Smooth muscle cell (in vitro differentiated cells): ENCODE results near the gene DIO2. TPM values are rescaled to one million over a fixed set of nuclear protein-coding genes. Genes with fewer than 3 reads are reported as not detected.

ENCODE experiments used
- DNase-seq: peaks from one replicate; lab custom pipeline; 2025; ENCODE audit not compliant: unreplicated experiment; lab: John Stamatoyannopoulos, UW
- H2AFZ ChIP-seq: fragments of 200-600 bp; sonication (generic); 2 replicates; pipeline ENCODE4 v1.6.0; 2016; ENCODE audit warnings: antibody characterized with exemption, low read depth, mild to moderate bottlenecking
- H3F3A ChIP-seq: fragments of 200-600 bp; sonication (generic); 2 replicates; pipeline ENCODE4 v1.6.0; 2017; ENCODE audit warnings: antibody characterized with exemption, low read depth
- H3K27ac ChIP-seq: fragments of 200-600 bp; sonication (generic); 2 replicates; pipeline ENCODE4 v1.5.1; 2016; ENCODE audit warnings: low read depth, mild to moderate bottlenecking
- H3K27me3 ChIP-seq: fragments of 200-600 bp; sonication (generic); 2 replicates; pipeline ENCODE4 v1.6.1; 2016; ENCODE audit warnings: low read depth, mild to moderate bottlenecking
- H3K36me3 ChIP-seq: fragments of 200-600 bp; sonication (generic); 2 replicates; pipeline ENCODE4 v1.5.1; 2016; ENCODE audit warnings: low read depth
- H3K4me1 ChIP-seq: fragments of 200-600 bp; sonication (generic); 2 replicates; pipeline ENCODE4 v1.5.1; 2016; ENCODE audit warnings: low read depth
- H3K4me2 ChIP-seq: fragments of 200-600 bp; sonication (generic); 2 replicates; pipeline ENCODE4 v1.6.0; 2016; ENCODE audit warnings: mild to moderate bottlenecking
- H3K4me3 ChIP-seq: fragments of 200-600 bp; sonication (generic); 2 replicates; pipeline ENCODE4 v1.5.1; 2016; ENCODE audit warnings: mild to moderate bottlenecking
- H3K79me2 ChIP-seq: fragments of 200-600 bp; sonication (generic); 2 replicates; pipeline ENCODE4 v1.6.0; 2016; ENCODE audit warnings: low read depth, mild to moderate bottlenecking
- H3K9ac ChIP-seq: fragments of 200-600 bp; sonication (generic); 2 replicates; pipeline ENCODE4 v1.6.0; 2016; ENCODE audit warnings: low read depth
- H3K9me3 ChIP-seq: fragments of 200-600 bp; sonication (generic); replicated peaks from 2 replicates; pipeline ENCODE4 v1.5.1; 2016; ENCODE audit warnings: low read depth
- H4K20me1 ChIP-seq: fragments of 200-600 bp; sonication (generic); 2 replicates; pipeline ENCODE4 v1.6.0; 2016; ENCODE audit warnings: low read depth
- CTCF ChIP-seq: fragments of 200-600 bp; sonication (generic); IDR thresholded peaks from 2 replicates; pipeline ENCODE4 v1.5.1; 2017; ENCODE audit warnings: borderline replicate concordance, mild to moderate bottlenecking, antibody characterized with exemption; ENCODE audit not compliant: insufficient read depth, poor library complexity, severe bottlenecking
- WGBS: methylation state at CpG from one replicate; pipeline ENCODE4 v1.1.7; 2016; ENCODE audit warnings: low lambda C conversion rate; 5-methylcytosine and 5-hydroxymethylcytosine counted together
- polyA plus RNA-seq: library from polyadenylated mRNA; unstranded; fragments of >200 nt; fragmentation: Nextera tagmentation; extraction: Ambion mirVana; gene quantifications from 2 replicates; pipeline ENCODE4 v1.2.1, GENCODE V29; 2016
- total RNA-seq: library from RNA; depleted of rRNA; stranded (reverse); fragments of >200 nt; gene quantifications from 2 replicates; pipeline ENCODE4 v1.2.3, GENCODE V29; 2014

The DIO2 gene
- total and polyA plus RNA-seq, 2 experiments from 2014 or later: 0.33 to 3.9 TPM

DNA sequence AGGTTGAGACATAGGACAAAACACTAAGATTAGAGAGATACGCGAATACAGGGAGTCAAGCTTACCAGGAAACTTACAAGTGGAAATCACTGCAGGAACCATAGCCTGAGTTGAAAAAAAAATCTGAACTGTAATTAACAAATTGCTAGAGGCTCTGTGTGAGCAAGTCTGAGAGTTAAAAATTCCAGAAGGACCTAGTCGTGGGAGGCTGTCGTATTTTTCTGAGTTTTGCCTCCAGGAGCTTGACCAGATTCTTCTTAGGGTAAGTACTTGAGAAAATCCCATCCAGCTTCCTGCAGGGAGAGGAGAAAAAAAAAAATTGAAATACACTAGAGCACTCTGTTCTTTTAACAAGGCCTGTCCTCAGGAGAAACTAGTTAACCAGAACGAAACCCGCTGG is 22.7 kb downstream of the DIO2 start:
- H3K4me1 ChIP-seq: no peaks in the 10 kb centered on the region
- no peaks in the 10 kb centered on the region for H3K27me3 ChIP-seq
- H4K20me1 ChIP-seq: no peaks in the 10 kb centered on the region
- no peaks in the 10 kb centered on the region for H3F3A ChIP-seq
- no peak overlapping the region for H3K27ac ChIP-seq
- H3K4me2 ChIP-seq: no peak overlapping the region
- TF ChIP-seq CTCF: no peak
- H3K9ac ChIP-seq: no peak overlapping the region
- no peak overlapping the region for H2AFZ ChIP-seq
- DNase-seq: no peak
- no peaks in the 10 kb centered on the region for H3K79me2 ChIP-seq
- H3K9me3 ChIP-seq: no peaks in the 10 kb centered on the region
- H3K4me3 ChIP-seq: no peak overlapping the region
- 73% methylated on average over 6 of the region's 6 CpGs for WGBS
- no peaks in the 10 kb centered on the region for H3K36me3 ChIP-seq

DNA sequence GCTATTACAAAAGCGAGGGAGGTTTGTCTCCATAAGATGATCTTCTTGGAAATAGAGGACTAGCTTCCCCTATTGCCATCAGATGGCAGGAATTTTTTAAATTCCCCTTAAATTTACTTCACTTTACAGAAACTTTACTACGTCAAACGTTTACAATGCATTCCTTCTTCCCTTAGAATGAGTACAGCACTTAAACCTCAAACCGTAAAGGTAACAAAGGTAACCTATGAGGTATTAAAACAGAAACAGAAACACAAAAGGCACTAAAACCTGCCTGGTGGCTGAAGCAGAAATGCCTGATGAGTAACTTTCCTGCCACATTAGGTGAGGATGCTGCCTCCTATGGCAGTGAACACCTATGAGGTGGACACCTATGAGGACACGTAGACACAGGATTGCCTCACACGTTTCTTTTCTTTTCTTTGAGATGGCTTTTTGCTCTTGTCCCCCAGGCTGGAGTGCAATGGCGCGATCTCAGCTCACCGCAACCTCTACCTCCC is 25.0 kb downstream of the DIO2 start:
- H3K36me3 ChIP-seq: no peaks in the 10 kb centered on the region

GRCh38 chr14:80176893-80177292 is 34.4 kb downstream of the DIO2 start:
- H3K4me3 ChIP-seq: no peak overlapping the region
- no peaks in the 10 kb centered on the region for H3K27me3 ChIP-seq
- no peaks in the 10 kb centered on the region for H3K9me3 ChIP-seq
- no peaks in the 10 kb centered on the region for H3K36me3 ChIP-seq
- H4K20me1 ChIP-seq: no peaks in the 10 kb centered on the region
- H2AFZ ChIP-seq: no peak overlapping the region
- H3K79me2 ChIP-seq: no peaks in the 10 kb centered on the region
- no peak overlapping the region for H3K4me2 ChIP-seq
- no peaks in the 10 kb centered on the region for H3F3A ChIP-seq
- H3K9ac ChIP-seq: no peak overlapping the region
- no peak for TF ChIP-seq CTCF
- DNase-seq: no peak
- no peaks in the 10 kb centered on the region for H3K4me1 ChIP-seq
- no peak overlapping the region for H3K27ac ChIP-seq

More for the DNA sequence above, 25.0 kb downstream of the DIO2 start:
- Histone ChIP-seq H2AFZ (no peak overlapping the region), H4K20me1 (no peaks in the 10 kb centered on the region), H3K9ac (no peak overlapping the region), H3K4me3 (no peak overlapping the region), H3K9me3 (no peaks in the 10 kb centered on the region), H3K4me1 (no peaks in the 10 kb centered on the region), H3F3A (no peaks in the 10 kb centered on the region), H3K27me3 (no peaks in the 10 kb centered on the region), H3K27ac (no peak overlapping the region), H3K4me2 (no peak overlapping the region), H3K79me2 (no peaks in the 10 kb centered on the region)
- no peak for TF ChIP-seq CTCF
- WGBS: 81% methylated on average over 9 of the region's 9 CpGs
- no peak for DNase-seq

DNA sequence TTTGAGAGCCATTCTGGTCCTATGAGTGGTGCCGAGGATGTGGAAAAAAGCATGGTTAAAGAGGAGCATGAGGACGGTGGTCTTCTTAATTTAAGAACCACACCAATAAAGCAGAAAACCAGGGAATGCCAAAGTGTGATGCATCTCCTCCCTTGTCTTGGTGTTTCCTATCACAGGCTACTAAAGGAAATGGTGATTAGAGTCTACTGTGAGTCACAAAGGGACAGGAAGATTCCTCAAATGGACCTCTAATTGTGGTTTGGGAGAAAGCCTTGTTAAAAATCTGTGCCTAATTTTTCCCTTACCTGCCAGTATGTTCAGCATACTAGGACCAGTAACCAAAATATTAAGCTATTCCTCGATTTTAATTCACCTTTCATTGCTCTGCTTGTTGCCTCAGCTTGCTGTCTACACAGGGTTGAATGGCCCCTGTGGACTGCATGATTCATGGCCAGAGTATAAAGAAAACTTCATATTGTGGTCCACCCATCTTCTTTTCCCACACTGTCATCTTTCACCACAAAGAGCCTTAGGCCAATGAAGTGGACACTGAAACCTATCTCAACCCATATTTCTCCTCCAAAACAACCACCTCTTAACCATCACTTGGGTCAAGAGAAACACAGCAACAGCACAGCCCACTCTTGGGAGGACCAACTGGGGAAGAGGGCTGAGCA is 38.8 kb downstream of the DIO2 start:
- H3F3A ChIP-seq: no peaks in the 10 kb centered on the region
- H3K27ac ChIP-seq: no peak overlapping the region
- H3K79me2 ChIP-seq: no peaks in the 10 kb centered on the region
- H3K4me2 ChIP-seq: no peak overlapping the region
- no peaks in the 10 kb centered on the region for H4K20me1 ChIP-seq
- H3K9ac ChIP-seq: no peak overlapping the region
- no peaks in the 10 kb centered on the region for H3K4me1 ChIP-seq
- H3K36me3 ChIP-seq: no peaks in the 10 kb centered on the region
- H2AFZ ChIP-seq: no peak overlapping the region
- TF ChIP-seq CTCF: no peak
- H3K9me3 ChIP-seq: no peaks in the 10 kb centered on the region
- H3K27me3 ChIP-seq: no peaks in the 10 kb centered on the region
- H3K4me3 ChIP-seq: no peak overlapping the region
- no peak for DNase-seq
- 79% methylated on average over 3 of the region's 3 CpGs for WGBS
